ENCODE data around the gene PODN.

PODN gene

GRCh38 chr1:53074313-53075154 is 12.5 kb downstream of the PODN start:
- DNase-seq (ENCODE audit: low read depth in 2 of 2): no peak

GRCh38 chr1:53075206-53075605 is 13.2 kb downstream of the PODN start:
- DNase-seq (ENCODE audit: low read depth in 2 of 2): no peak

- DNase-seq (ENCODE audit: low read depth in 2 of 2): no peak
Observed at GRCh38 chr1:53075761-53076163, 13.7 kb downstream of the PODN start.

GRCh38 chr1:53076165-53076564 is 14.2 kb downstream of the PODN start:
- no peak for DNase-seq (ENCODE audit: low read depth in 2 of 2)

- DNase-seq (ENCODE audit: low read depth in 2 of 2): no peak
Observed at GRCh38 chr1:53076721-53077598, 14.9 kb downstream of the PODN start.

GRCh38 chr1:53077599-53077965 is 15.6 kb downstream of the PODN start:
- DNase-seq (ENCODE audit: low read depth in 2 of 2): no peak

- no peak for DNase-seq (ENCODE audit: low read depth in 2 of 2)
Observed at GRCh38 chr1:53078333-53079101, 16.5 kb downstream of the PODN start.

GRCh38 chr1:53079251-53079650 is 17.2 kb downstream of the PODN start:
- no peak for DNase-seq (ENCODE audit: low read depth in 2 of 2)

GRCh38 chr1:53080041-53080440 is 18.0 kb downstream of the PODN start:
- no peak for DNase-seq (ENCODE audit: low read depth in 2 of 2)

- no peak for DNase-seq (ENCODE audit: low read depth in 2 of 2)
Observed at GRCh38 chr1:53080769-53081168, 18.8 kb downstream of the PODN start.

- no peak for DNase-seq (ENCODE audit: low read depth in 2 of 2)
Observed at GRCh38 chr1:53081384-53082066, 19.5 kb downstream of the PODN start.

- no peak for DNase-seq (ENCODE audit: low read depth in 2 of 2)
Observed at GRCh38 chr1:53082826-53083455, 20.9 kb downstream of the PODN start.

GRCh38 chr1:53083636-53084588 is 21.9 kb downstream of the PODN start:
- DNase-seq (ENCODE audit: low read depth in 2 of 2): no peak

GRCh38 chr1:53084589-53084971 is 22.6 kb downstream of the PODN start:
- DNase-seq (ENCODE audit: low read depth in 2 of 2): no peak

- no peak for DNase-seq (ENCODE audit: low read depth in 2 of 2)
Observed at GRCh38 chr1:53085405-53085804, 23.4 kb downstream of the PODN start.

- no peak for DNase-seq (ENCODE audit: low read depth in 2 of 2)
Observed at GRCh38 chr1:53086491-53087070, 24.6 kb downstream of the PODN start.

GRCh38 chr1:53087332-53088285 is 25.6 kb downstream of the PODN start:
- no peak for DNase-seq (ENCODE audit: low read depth in 2 of 2)

- no peak for DNase-seq (ENCODE audit: low read depth in 2 of 2)
Observed at GRCh38 chr1:53088616-53089300, 26.7 kb downstream of the PODN start.
